PC-9 (cell line): ENCODE results near the gene SVOP. TPM values are rescaled to one million over a fixed set of nuclear protein-coding genes. Genes with fewer than 3 reads are reported as not detected.

Source experiments
- BruUV-seq: library from RNA; stranded (reverse); fragments of 400-500 nt; replicated peaks from 2 replicates; lab custom pipeline; 2021; lab: Mats Ljungman, UMichigan
- CTCF ChIA-PET: fragments of 300-600 bp; sonication (Branson Sonifier 250); formaldehyde crosslinking; loops from one replicate; lab custom pipeline; 2022; ENCODE audit warnings: antibody characterized with exemption; lab: Charles Lee
- POLR2A ChIA-PET: fragments of 300-600 bp; sonication (Branson Sonifier 250); formaldehyde crosslinking; loops from one replicate; lab custom pipeline; 2022; ENCODE audit warnings: antibody characterized with exemption; ENCODE audit not compliant: unreplicated experiment; lab: Charles Lee
- DNase-seq, 2 experiments: peaks; one replicate each; pipeline versions ENCODE4 v3.0.0 to v3.0.0-alpha.2; 2015 to 2022; ENCODE audit warnings: mixed read lengths in 1 of 2
- H2AFZ ChIP-seq: fragments of 200-600 bp; sonication (generic); 2 replicates; pipeline ENCODE4 v1.8.1; 2017; ENCODE audit warnings: antibody characterized with exemption
- H3F3A ChIP-seq: fragments of 200-600 bp; sonication (generic); 2 replicates; pipeline ENCODE4 v1.8.1; 2017; ENCODE audit warnings: antibody characterized with exemption, mild to moderate bottlenecking, low read depth; ENCODE audit not compliant: insufficient read depth
- H3K27ac ChIP-seq: fragments of 200-600 bp; sonication (generic); 2 replicates; pipeline ENCODE4 v1.6.1; 2016; ENCODE audit warnings: mixed run types
- H3K27me3 ChIP-seq: fragments of 200-600 bp; sonication (generic); 2 replicates; pipeline ENCODE4 v1.6.1; 2016; ENCODE audit warnings: low read depth, mixed run types; ENCODE audit not compliant: insufficient read depth
- H3K36me3 ChIP-seq: fragments of 200-600 bp; sonication (generic); 2 replicates; pipeline ENCODE4 v1.6.1; 2016; ENCODE audit warnings: low read depth, mixed run types
- H3K4me1 ChIP-seq: fragments of 200-600 bp; sonication (generic); replicated peaks from 2 replicates; pipeline ENCODE4 v1.6.1; 2016; ENCODE audit warnings: mixed run types; ENCODE audit not compliant: insufficient read depth
- H3K4me2 ChIP-seq: fragments of 200-600 bp; sonication (generic); 2 replicates; pipeline ENCODE4 v1.6.1; 2017; ENCODE audit warnings: mixed run types
- H3K4me3 ChIP-seq: fragments of 200-600 bp; sonication (generic); 2 replicates; pipeline ENCODE4 v1.6.1; 2016; ENCODE audit warnings: mixed run types
- H3K79me2 ChIP-seq: fragments of 200-600 bp; sonication (generic); 2 replicates; pipeline ENCODE4 v1.6.1; 2017; ENCODE audit warnings: low read depth, mixed run types
- H3K9me2 ChIP-seq: fragments of 200-600 bp; sonication (generic); 2 replicates; pipeline ENCODE4 v1.8.1; 2017; ENCODE audit warnings: mild to moderate bottlenecking; ENCODE audit not compliant: insufficient read depth
- H3K9me3 ChIP-seq: fragments of 200-600 bp; sonication (generic); 2 replicates; pipeline ENCODE4 v1.8.1; 2016; ENCODE audit warnings: low read depth; ENCODE audit not compliant: insufficient read depth
- H4K20me1 ChIP-seq: fragments of 200-600 bp; sonication (generic); 2 replicates; pipeline ENCODE4 v1.8.1; 2017; ENCODE audit not compliant: insufficient read depth
- EZH2 ChIP-seq: fragments of 200-600 bp; sonication (generic); IDR thresholded peaks from 2 replicates; pipeline ENCODE4 v1.8.0; 2017; ENCODE audit warnings: antibody characterized with exemption, low read depth
- intact Hi-C: fragments of 100-400 bp; cut with micrococcal nuclease; formaldehyde crosslinking; loops from one replicate; pipeline ENCODE4 v1.10.0; 2022; ENCODE audit not compliant: unreplicated experiment
- total RNA-seq: library from RNA; stranded (reverse); gene quantifications from 2 replicates; pipeline ENCODE4 v1.2.3, GENCODE V29; 2021
- TF ChIP-seq, protein P1 (sequence below): fragments of 200-600 bp; sonication (generic); conservative IDR thresholded peaks from 2 replicates; pipeline ENCODE4 v1.6.1; 2017; ENCODE audit warnings: mixed run types, antibody characterized with exemption, mild to moderate bottlenecking, moderate library complexity

The SVOP gene
- total RNA-seq, 1 experiment from 2014 or later: not detected

DNA sequence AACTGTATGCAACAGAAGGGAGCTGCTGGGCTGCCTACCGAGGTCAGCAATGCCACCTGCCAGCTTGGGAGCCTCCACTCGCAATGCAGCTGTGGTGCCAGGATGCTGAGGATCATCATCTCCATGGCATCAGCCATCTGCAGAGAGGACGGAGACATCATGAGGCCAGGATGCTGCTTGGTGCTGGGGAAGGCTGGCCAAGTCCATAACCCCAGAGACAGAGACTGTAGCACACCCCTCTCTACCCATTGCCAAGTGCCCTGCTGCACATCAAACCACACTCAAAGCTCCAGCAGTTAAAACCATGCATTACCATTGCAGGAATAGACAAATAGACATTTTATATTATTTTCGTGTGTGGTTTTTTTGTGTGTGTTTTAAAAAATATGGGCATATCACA, 43.5 kb downstream of the SVOP start:
- TF ChIP-seq, protein P1, sequence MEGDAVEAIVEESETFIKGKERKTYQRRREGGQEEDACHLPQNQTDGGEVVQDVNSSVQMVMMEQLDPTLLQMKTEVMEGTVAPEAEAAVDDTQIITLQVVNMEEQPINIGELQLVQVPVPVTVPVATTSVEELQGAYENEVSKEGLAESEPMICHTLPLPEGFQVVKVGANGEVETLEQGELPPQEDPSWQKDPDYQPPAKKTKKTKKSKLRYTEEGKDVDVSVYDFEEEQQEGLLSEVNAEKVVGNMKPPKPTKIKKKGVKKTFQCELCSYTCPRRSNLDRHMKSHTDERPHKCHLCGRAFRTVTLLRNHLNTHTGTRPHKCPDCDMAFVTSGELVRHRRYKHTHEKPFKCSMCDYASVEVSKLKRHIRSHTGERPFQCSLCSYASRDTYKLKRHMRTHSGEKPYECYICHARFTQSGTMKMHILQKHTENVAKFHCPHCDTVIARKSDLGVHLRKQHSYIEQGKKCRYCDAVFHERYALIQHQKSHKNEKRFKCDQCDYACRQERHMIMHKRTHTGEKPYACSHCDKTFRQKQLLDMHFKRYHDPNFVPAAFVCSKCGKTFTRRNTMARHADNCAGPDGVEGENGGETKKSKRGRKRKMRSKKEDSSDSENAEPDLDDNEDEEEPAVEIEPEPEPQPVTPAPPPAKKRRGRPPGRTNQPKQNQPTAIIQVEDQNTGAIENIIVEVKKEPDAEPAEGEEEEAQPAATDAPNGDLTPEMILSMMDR: no peak
- TF ChIP-seq EZH2: no peak
- no peaks in the 10 kb centered on the region for H3K9me3 ChIP-seq
- H4K20me1 ChIP-seq: no peaks in the 10 kb centered on the region
- POLR2A ChIA-PET: no interaction called here
- no peak overlapping the region for H2AFZ ChIP-seq
- no peaks in the 10 kb centered on the region for H3F3A ChIP-seq
- H3K9me2 ChIP-seq: no peaks in the 10 kb centered on the region
- no peak overlapping the region for H3K27ac ChIP-seq
- BruUV-seq: no TSS peak
- H3K79me2 ChIP-seq: no peaks in the 10 kb centered on the region
- CTCF ChIA-PET: no interaction called here
- no peaks in the 10 kb centered on the region for H3K4me1 ChIP-seq
- no peak overlapping the region for H3K4me2 ChIP-seq
- DNase-seq: no peak
- H3K36me3 ChIP-seq: no peaks in the 10 kb centered on the region
- intact Hi-C loops: no loop called here
- H3K27me3 ChIP-seq: peaks cover 11% of the 10 kb centered on the region
- H3K4me3 ChIP-seq: no peak overlapping the region

DNA sequence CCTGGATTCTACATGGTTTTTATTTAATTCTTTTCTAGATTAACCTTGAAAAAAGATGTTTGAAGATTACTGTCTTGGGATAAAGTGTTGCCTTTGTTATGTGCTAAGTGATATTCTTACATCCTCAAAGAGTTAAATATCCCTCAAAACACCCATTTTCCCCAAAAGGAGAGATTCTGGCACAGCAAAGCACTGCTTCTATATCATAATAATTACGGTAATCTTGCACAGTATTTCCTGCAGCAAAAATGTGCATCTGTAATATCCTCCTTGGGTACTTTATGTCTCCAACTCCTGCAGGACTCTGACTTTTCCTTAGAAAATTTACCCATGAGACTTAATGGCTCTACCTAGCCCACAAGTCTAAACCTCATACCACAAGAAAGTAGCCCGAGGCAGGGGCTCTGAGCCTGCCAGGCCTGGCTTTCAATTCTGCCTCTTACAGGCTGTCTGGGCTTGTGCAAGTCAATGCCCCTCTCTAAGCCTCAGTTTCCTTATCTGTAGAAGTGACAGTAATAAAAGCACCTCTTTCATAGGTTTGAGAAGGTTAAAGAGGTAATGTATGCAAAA, 45.8 kb downstream of the SVOP start:
- Histone ChIP-seq H3K4me2 (no peak overlapping the region), H3K4me1 (no peaks in the 10 kb centered on the region), H3K9me3 (no peaks in the 10 kb centered on the region), H3K79me2 (no peaks in the 10 kb centered on the region), H3F3A (no peaks in the 10 kb centered on the region), H3K9me2 (no peaks in the 10 kb centered on the region), H3K27ac (no peak overlapping the region), H2AFZ (no peak overlapping the region), H3K4me3 (no peak overlapping the region), H3K36me3 (no peaks in the 10 kb centered on the region), H3K27me3 (peaks cover 11% of the 10 kb centered on the region), H4K20me1 (no peaks in the 10 kb centered on the region)
- ChIA-PET POLR2A (no interaction called here), CTCF (interaction anchor here (0.6 kb wide), 2 partner anchors 25 to 401 kb away, joined by 3 to 9 read pairs; no protein-coding TSS in a partner anchor)
- BruUV-seq: no TSS peak
- intact Hi-C loops: no loop called here
- no peak for DNase-seq
- TF ChIP-seq, protein P1: no peak
- TF ChIP-seq EZH2: no peak

DNA sequence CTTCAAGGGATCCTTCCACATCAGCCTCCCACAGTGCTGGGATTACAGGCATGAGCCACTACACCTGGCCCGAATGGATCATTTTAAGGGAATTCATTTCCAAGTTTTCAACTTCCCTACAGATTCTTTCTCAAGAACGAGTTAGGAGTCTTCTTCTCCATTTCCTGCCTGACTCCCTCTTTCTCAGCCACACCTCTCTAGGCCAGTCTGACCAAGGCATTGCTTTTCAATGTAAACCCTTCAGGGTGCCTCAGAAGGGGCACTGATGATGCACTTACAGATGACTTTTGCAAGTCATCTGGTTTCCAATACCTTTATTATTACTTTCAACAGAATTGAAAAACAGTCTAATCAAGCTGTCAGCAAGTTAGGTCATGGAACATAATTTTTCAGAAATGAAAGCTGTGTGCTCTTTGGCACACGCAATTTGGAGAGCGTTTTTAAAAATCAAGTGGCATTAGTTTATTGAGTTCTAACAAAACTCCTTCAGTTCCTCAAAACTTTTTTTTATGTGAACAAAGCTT, 47.2 kb downstream of the SVOP start:
- ChIA-PET CTCF (no interaction called here), POLR2A (no interaction called here)
- Histone ChIP-seq H3K4me2 (no peak overlapping the region), H4K20me1 (no peaks in the 10 kb centered on the region), H3K79me2 (no peaks in the 10 kb centered on the region), H3K27ac (no peak overlapping the region), H3K27me3 (peaks cover 11% of the 10 kb centered on the region), H3K9me3 (no peaks in the 10 kb centered on the region), H3F3A (no peaks in the 10 kb centered on the region), H2AFZ (no peak overlapping the region), H3K4me3 (no peak overlapping the region), H3K4me1 (no peaks in the 10 kb centered on the region), H3K9me2 (no peaks in the 10 kb centered on the region), H3K36me3 (no peaks in the 10 kb centered on the region)
- no peak for DNase-seq
- no peak for TF ChIP-seq EZH2
- TF ChIP-seq, protein P1: no peak
- intact Hi-C loops: no loop called here
- no TSS peak for BruUV-seq
